Osteoblast (primary cell): ENCODE data around the gene EVA1A. TPM values are rescaled to one million over a fixed set of nuclear protein-coding genes. Genes with fewer than 3 reads are reported as not detected.

Experiments used
- DNase-seq: peaks from one replicate; pipeline ENCODE4 v3.0.0; 2011; ENCODE audit warnings: low spot score, mixed read lengths; ENCODE audit not compliant: insufficient read length; ENCODE audit errors: missing footprints
- H2AFZ ChIP-seq: 2 replicates; pipeline ENCODE4 v1.6.0; 2011; ENCODE audit warnings: mild to moderate bottlenecking, low read length
- H3K27ac ChIP-seq: 2 replicates; pipeline ENCODE4 v1.5.1; 2011; ENCODE audit warnings: mild to moderate bottlenecking, low read depth, low read length, moderate library complexity
- H3K27me3 ChIP-seq: 2 replicates; pipeline ENCODE4 v1.6.0; 2012; ENCODE audit warnings: mild to moderate bottlenecking, control low read depth, inconsistent platforms, low read length, moderate library complexity; ENCODE audit not compliant: insufficient read depth
- H3K36me3 ChIP-seq: 2 replicates; pipeline ENCODE4 v1.5.1; 2011; ENCODE audit warnings: mild to moderate bottlenecking, low read length, control low read depth, moderate library complexity; ENCODE audit not compliant: insufficient read depth
- H3K4me1 ChIP-seq: 2 replicates; pipeline ENCODE4 v1.5.1; 2011; ENCODE audit warnings: mild to moderate bottlenecking, low read length, control low read depth, moderate library complexity; ENCODE audit not compliant: insufficient read depth
- H3K4me2 ChIP-seq: 2 replicates; pipeline ENCODE4 v1.6.0; 2011; ENCODE audit warnings: mild to moderate bottlenecking, low read length; ENCODE audit not compliant: insufficient read depth
- H3K4me3 ChIP-seq: fragments of 200-600 bp; sonication (generic); 3 replicates; pipeline ENCODE4 v1.5.1; 2012; ENCODE audit warnings: mild to moderate bottlenecking, low read length, inconsistent platforms; ENCODE audit not compliant: insufficient read depth
- H3K79me2 ChIP-seq: 2 replicates; pipeline ENCODE4 v1.6.0; 2012; ENCODE audit warnings: mild to moderate bottlenecking, low read length, control low read depth, inconsistent platforms; ENCODE audit not compliant: insufficient read depth
- H3K9me3 ChIP-seq: 2 replicates; pipeline ENCODE4 v1.5.1; 2011; ENCODE audit warnings: low read depth, low read length, control low read depth
- H4K20me1 ChIP-seq: 2 replicates; pipeline ENCODE4 v1.6.0; 2012; ENCODE audit warnings: mild to moderate bottlenecking, low read length, control low read depth; ENCODE audit not compliant: insufficient read depth
- CTCF ChIP-seq: IDR thresholded peaks from 2 replicates; pipeline ENCODE4 v1.5.1; 2011; ENCODE audit warnings: mild to moderate bottlenecking, low read depth, low read length, moderate library complexity; ENCODE audit errors: extremely low read depth
- total RNA-seq: library from RNA; depleted of rRNA; stranded (reverse); fragments of >200 nt; gene quantifications from 2 replicates; pipeline ENCODE4 v1.2.3, GENCODE V29; 2012

The EVA1A gene
- total RNA-seq, 1 donor, result 70.9 TPM

- Histone ChIP-seq H3K27ac (peak overlapping the region; percentile 98), H2AFZ (no peak overlapping the region), H3K9me3 (no peaks in the 10 kb centered on the region), H3K4me3 (peak overlapping the region; percentile 8), H3K27me3 (no peaks in the 10 kb centered on the region), H4K20me1 (no peaks in the 10 kb centered on the region), H3K79me2 (no peaks in the 10 kb centered on the region), H3K4me2 (peak overlapping the region; percentile 72), H3K4me1 (peaks cover 58% of the 10 kb centered on the region), H3K36me3 (no peaks in the 10 kb centered on the region)
- DNase-seq, result peak; percentile 84
- TF ChIP-seq CTCF, result no peak
Measured at GRCh38 chr2:75595541-75596395, 35.0 kb upstream of the EVA1A start.

DNA sequence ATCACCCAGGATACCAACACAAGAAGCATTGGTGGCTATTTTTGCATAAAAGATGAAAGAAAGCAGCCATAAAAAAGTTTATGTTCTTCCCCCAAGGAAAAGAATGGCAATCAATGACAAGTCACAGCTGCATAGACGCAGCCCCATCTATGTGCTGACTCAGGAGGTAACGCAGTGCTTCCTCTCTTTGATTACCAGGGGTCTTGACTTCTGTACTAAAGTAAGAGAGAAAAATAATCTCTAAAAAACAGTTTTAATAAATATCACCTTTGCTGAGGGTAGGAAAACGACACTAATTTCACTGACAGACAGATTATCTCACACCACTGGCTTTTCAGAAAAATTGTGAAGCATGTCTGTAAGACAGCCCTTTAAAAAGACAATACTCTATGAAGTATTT is 33.9 kb upstream of the EVA1A start:
- H3K9me3 ChIP-seq, result no peaks in the 10 kb centered on the region
- no peak overlapping the region for H3K4me2 ChIP-seq
- H2AFZ ChIP-seq, result no peak overlapping the region
- DNase-seq, result no peak
- no peak for TF ChIP-seq CTCF
- H3K4me1 ChIP-seq, result peaks cover 53% of the 10 kb centered on the region
- H3K79me2 ChIP-seq, result no peaks in the 10 kb centered on the region
- peak overlapping the region; percentile 98 for H3K27ac ChIP-seq
- no peaks in the 10 kb centered on the region for H3K27me3 ChIP-seq
- no peaks in the 10 kb centered on the region for H3K36me3 ChIP-seq
- no peak overlapping the region for H3K4me3 ChIP-seq
- H4K20me1 ChIP-seq, result no peaks in the 10 kb centered on the region

DNA sequence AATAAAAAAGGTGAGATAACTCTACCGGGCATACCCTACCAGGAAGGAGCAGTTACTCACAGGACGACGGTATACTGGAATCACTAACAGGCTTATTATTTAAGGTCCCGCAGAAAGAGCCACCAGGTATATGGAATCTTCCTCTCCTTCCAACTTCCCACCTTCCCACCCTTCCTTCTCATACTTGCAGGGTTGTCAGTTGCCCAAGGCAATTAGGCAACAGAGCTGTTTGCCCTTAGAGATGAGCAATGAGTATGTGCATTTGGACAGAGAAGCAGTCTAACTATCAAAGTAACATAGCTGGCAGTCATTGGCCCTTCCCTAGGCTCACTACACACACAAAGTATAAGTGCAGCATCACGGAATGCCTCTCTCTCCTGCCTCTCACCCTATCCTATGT is 32.1 kb upstream of the EVA1A start:
- TF ChIP-seq CTCF, result no peak
- Histone ChIP-seq H3K9me3 (no peaks in the 10 kb centered on the region), H4K20me1 (no peaks in the 10 kb centered on the region), H3K4me1 (peaks cover 69% of the 10 kb centered on the region), H3K4me2 (no peak overlapping the region), H3K4me3 (no peak overlapping the region), H3K27ac (peak overlapping the region; percentile 74), H3K79me2 (no peaks in the 10 kb centered on the region), H3K27me3 (no peaks in the 10 kb centered on the region), H2AFZ (no peak overlapping the region), H3K36me3 (no peaks in the 10 kb centered on the region)
- no peak for DNase-seq

- no peak for TF ChIP-seq CTCF
- peak overlapping the region; percentile 2 for H3K4me2 ChIP-seq
Measured at GRCh38 chr2:75592030-75592429, 31.3 kb upstream of the EVA1A start.

More at GRCh38 chr2:75592030-75592429, 31.3 kb upstream of the EVA1A start:
- DNase-seq, result peak; percentile 70
- Histone ChIP-seq H3K4me3 (no peak overlapping the region), H3K27me3 (no peaks in the 10 kb centered on the region), H3K79me2 (no peaks in the 10 kb centered on the region), H3K9me3 (no peaks in the 10 kb centered on the region), H2AFZ (no peak overlapping the region), H3K36me3 (no peaks in the 10 kb centered on the region), H4K20me1 (no peaks in the 10 kb centered on the region), H3K27ac (peak overlapping the region; percentile 74), H3K4me1 (peaks cover 78% of the 10 kb centered on the region)
